Left ventricle myocardium inferior (tissue), 1 donor: ENCODE measurements around the gene SWT1. TPM values are rescaled to one million over a fixed set of nuclear protein-coding genes. Genes with fewer than 3 reads are reported as not detected.

Experiments used
- DNase-seq: peaks from one replicate; pipeline ENCODE4 v3.0.0-alpha.2; 2020
- H3K27ac ChIP-seq: fragments of 200-600 bp; replicated peaks from 2 replicates; pipeline ENCODE4 v1.8.0; 2021
- H3K27me3 ChIP-seq: fragments of 200-600 bp; 2 replicates; pipeline ENCODE4 v1.8.0; 2021; ENCODE audit warnings: low read depth
- H3K36me3 ChIP-seq: fragments of 200-600 bp; 2 replicates; pipeline ENCODE4 v1.8.0; 2021
- H3K4me1 ChIP-seq: fragments of 200-600 bp; 2 replicates; pipeline ENCODE4 v1.8.0; 2021
- H3K4me3 ChIP-seq: fragments of 200-600 bp; 2 replicates; pipeline ENCODE4 v1.8.0; 2021; ENCODE audit warnings: mild to moderate bottlenecking, moderate library complexity
- H3K9me3 ChIP-seq: fragments of 200-600 bp; replicated peaks from 2 replicates; pipeline ENCODE4 v1.8.0; 2021
- CTCF ChIP-seq: fragments of 200-600 bp; IDR thresholded peaks from 2 replicates; pipeline ENCODE4 v1.8.0; 2021; ENCODE audit warnings: antibody characterized with exemption, mild to moderate bottlenecking, borderline replicate concordance
- intact Hi-C: fragments of 100-400 bp; cut with micrococcal nuclease; formaldehyde crosslinking; loops from one replicate; pipeline ENCODE4 v1.11.0; 2022
- total RNA-seq: library from RNA; stranded (reverse); fragmentation: NEBNext Ultra II Directional; extraction: Animal tissue kit (Norgen Biotek cat#: 25700); gene quantifications from one replicate; pipeline ENCODE4 v1.2.1, GENCODE V29; 2021
- donor health status: DM: no; HTN: yes; CAD: no; lungs with severe emphysema.

Gene SWT1
- total RNA-seq, 1 donor from 2014 or later = 7.4 TPM

GRCh38 chr1:185315445-185316071 is 158.6 kb downstream of the SWT1 start:
- DNase-seq = no peak
- peaks cover 76% of the 10 kb centered on the region for H3K4me1 ChIP-seq
- peak overlapping the region; percentile 96 for H3K27ac ChIP-seq
- no peaks in the 10 kb centered on the region for H3K9me3 ChIP-seq
- intact Hi-C loops = no loop called here
- no peak for TF ChIP-seq CTCF
- peak overlapping the region; percentile 85 for H3K4me3 ChIP-seq
- peaks cover 5% of the 10 kb centered on the region for H3K36me3 ChIP-seq
- no peaks in the 10 kb centered on the region for H3K27me3 ChIP-seq

DNA sequence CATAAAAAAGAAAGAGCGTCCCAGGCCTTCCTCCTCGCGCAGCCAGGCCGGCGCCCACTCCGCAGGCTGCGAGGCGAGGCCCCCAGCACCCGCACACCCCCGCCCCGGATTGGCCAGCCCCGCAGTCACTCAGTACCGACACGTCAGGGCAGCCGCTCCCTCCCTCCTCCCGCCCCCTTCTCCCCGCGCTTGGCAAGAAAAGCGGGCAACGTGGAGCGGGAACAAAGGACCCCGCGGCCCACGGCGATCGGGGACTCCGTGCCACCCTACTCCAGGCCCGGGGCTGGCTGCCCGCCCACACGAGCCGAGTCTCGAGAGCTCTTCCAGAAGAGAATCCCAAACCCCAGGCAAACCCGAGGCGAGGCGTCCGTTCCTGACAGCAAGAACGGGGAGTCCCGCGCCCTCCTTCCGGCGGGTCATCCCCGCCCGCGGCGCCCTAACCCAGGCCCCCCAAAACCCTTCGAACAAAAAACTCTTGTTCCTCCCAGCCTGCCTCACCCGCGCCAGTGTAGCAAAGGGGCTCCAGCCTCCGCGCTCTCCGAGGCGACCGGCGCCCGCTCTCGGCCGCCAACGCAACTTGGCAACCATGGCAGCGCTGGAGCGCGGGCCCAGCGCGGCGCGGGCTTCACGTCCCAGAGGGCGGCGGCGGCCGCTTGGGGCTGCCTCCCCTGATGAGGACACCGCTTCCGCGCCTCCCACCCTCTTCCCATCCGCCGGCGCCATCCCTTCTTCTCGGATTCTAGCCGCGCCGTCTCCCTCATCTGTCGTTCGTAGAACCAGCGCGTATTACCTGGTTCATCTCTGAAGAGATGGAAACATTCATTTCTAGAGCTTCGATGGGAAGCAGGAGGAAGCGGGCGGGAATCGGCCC is 159.4 kb downstream of the SWT1 start:
- Histone ChIP-seq H3K4me1 (peaks cover 68% of the 10 kb centered on the region), H3K36me3 (no peaks in the 10 kb centered on the region), H3K9me3 (peaks cover 6% of the 10 kb centered on the region), H3K27ac (peak overlapping the region; percentile 96), H3K27me3 (no peaks in the 10 kb centered on the region), H3K4me3 (peak overlapping the region; percentile 85)
- no peak for TF ChIP-seq CTCF
- DNase-seq = peak; percentile 97
- intact Hi-C loops = no loop called here

DNA sequence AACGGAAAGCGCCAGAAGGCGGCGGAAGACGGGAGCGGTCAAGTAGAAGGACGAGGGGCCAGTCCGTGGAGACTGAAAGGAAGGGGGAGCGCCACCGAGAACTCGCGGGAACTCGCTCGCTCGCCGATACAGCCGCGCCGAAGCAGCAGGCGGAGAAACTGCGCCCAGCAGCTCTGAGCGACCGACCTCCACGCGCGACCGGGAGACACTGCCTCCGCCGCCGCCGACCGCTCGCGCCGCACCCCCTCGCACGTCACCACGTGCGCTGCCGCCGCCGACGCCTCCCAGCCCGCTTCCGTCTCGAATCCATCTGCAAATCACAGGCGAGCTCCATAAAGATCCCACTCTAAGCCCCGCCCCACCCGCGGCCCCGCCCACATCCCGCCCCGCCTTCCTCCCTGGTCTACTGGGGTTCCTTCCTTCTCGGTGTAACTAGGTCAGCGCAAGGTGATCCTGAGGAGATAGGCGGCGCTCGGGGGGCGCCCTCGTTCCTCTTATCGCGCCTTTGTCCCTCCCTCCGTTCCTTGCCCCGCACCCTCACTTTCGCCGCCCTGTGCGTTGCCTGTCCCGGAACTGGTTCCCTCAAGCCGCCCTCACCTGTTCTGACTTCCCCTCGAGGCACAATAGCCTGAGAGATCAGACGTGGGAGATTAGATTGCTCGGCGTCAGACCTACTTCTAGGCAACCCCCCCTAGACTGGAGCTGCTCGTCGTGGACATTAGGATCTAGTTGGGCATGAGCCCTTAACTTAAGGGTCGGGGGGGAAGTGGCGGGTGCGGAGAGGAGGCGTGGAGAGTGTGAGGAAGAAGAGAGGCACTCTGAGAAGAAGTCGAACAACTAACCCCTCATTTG is 160.3 kb downstream of the SWT1 start, which contains the start of gene IVNS1ABP:
Gene IVNS1ABP (minus strand): TSS at position 210 of the 852 bp plus-strand sequence. CDS start 7,750 bp downstream, outside the sequence.
- Histone ChIP-seq H3K27me3 (no peaks in the 10 kb centered on the region), H3K4me1 (peaks cover 59% of the 10 kb centered on the region), H3K27ac (peak within 1 kb of the TSS; percentile 96), H3K9me3 (peaks cover 8% of the 10 kb centered on the region), H3K36me3 (no peaks in the 10 kb centered on the region), H3K4me3 (peak within 1 kb of the TSS; percentile 85)
- TF ChIP-seq CTCF = no peak
- peak; percentile 95 for DNase-seq
- intact Hi-C loops = no loop called here

- Histone ChIP-seq H3K4me1 (peaks cover 53% of the 10 kb centered on the region), H3K27me3 (no peaks in the 10 kb centered on the region), H3K36me3 (no peaks in the 10 kb centered on the region), H3K4me3 (peak overlapping the region; percentile 85), H3K9me3 (peaks cover 8% of the 10 kb centered on the region), H3K27ac (peak overlapping the region; percentile 96)
- TF ChIP-seq CTCF = no peak
- intact Hi-C loops = no loop called here
- no peak for DNase-seq
Measured at GRCh38 chr1:185317886-185318310, 160.9 kb downstream of the SWT1 start.

- Histone ChIP-seq H3K27ac (peak overlapping the region; percentile 96), H3K9me3 (peaks cover 8% of the 10 kb centered on the region), H3K27me3 (no peaks in the 10 kb centered on the region), H3K36me3 (no peaks in the 10 kb centered on the region), H3K4me3 (peak overlapping the region; percentile 85), H3K4me1 (peaks cover 46% of the 10 kb centered on the region)
- no peak for TF ChIP-seq CTCF
- intact Hi-C loops = no loop called here
- DNase-seq = no peak
Measured at GRCh38 chr1:185318431-185319138, 161.6 kb downstream of the SWT1 start.
